ENCODE data around the gene MADD. TPM values are rescaled to one million over a fixed set of nuclear protein-coding genes. Genes with fewer than 3 reads are reported as not detected.

The MADD gene
- total RNA-seq, 1 donor from 2014 or later = 20.2 TPM

DNA sequence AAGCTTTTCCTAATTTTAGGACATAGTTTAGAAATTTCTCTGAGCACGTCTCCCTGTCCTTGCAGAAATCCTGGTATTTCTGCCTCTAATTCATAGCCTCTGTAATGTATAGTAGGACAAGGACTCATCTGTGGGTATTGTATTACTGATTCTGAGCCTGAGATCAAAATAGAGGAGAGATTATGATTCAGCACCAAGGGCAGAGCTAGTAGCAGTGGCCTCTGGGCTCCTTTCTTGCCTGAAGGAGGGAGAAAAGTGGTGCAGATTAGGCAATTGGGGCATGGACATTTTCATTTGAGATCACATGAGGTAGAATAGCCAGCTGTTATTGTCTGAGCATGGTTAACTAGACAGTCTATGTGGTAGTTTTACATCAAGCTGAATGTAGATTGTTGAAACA is 2.8 kb downstream of the MADD start:
- Histone ChIP-seq H3K36me3 (ENCODE audit: control insufficient read depth, insufficient read depth, low read length) (peaks cover 2% of the 10 kb centered on the region), H3K27me3 (ENCODE audit: control insufficient read depth, insufficient read depth, low read length) (no peaks in the 10 kb centered on the region), H3K4me3 (ENCODE audit: low read depth, low read length) (no peak overlapping the region)
- DNase-seq (ENCODE audit: low read depth) = no peak
- TF ChIP-seq, protein P1, sequence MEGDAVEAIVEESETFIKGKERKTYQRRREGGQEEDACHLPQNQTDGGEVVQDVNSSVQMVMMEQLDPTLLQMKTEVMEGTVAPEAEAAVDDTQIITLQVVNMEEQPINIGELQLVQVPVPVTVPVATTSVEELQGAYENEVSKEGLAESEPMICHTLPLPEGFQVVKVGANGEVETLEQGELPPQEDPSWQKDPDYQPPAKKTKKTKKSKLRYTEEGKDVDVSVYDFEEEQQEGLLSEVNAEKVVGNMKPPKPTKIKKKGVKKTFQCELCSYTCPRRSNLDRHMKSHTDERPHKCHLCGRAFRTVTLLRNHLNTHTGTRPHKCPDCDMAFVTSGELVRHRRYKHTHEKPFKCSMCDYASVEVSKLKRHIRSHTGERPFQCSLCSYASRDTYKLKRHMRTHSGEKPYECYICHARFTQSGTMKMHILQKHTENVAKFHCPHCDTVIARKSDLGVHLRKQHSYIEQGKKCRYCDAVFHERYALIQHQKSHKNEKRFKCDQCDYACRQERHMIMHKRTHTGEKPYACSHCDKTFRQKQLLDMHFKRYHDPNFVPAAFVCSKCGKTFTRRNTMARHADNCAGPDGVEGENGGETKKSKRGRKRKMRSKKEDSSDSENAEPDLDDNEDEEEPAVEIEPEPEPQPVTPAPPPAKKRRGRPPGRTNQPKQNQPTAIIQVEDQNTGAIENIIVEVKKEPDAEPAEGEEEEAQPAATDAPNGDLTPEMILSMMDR (IDR thresholded peaks at IDR 0.05; ENCODE audit: insufficient read depth, low read length, poor library complexity, severe bottlenecking) = no peak

DNA sequence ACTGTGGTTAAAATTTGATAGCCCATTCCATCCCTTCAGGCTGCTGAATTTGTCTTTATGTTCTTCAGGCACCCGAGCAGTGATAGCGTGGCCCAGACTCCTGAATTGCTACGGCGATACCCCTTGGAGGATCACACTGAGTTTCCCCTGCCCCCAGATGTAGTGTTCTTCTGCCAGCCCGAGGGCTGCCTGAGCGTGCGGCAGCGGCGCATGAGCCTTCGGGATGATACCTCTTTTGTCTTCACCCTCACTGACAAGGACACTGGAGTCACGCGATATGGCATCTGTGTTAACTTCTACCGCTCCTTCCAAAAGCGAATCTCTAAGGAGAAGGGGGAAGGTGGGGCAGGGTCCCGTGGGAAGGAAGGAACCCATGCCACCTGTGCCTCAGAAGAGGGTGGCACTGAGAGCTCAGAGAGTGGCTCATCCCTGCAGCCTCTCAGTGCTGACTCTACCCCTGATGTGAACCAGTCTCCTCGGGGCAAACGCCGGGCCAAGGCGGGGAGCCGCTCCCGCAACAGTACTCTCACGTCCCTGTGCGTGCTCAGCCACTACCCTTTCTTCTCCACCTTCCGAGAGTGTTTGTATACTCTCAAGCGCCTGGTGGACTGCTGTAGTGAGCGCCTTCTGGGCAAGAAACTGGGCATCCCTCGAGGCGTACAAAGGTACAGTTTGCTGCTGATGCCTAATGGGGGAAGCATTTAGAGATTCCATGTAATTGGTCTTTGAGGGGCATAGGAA is 4.7 kb downstream of the MADD start:
- H3K27me3 ChIP-seq (ENCODE audit: control insufficient read depth, insufficient read depth, low read length) = no peaks in the 10 kb centered on the region
- DNase-seq (ENCODE audit: low read depth) = no peak
- H3K36me3 ChIP-seq (ENCODE audit: control insufficient read depth, insufficient read depth, low read length) = peaks cover 3% of the 10 kb centered on the region
- no peak overlapping the region for H3K4me3 ChIP-seq (ENCODE audit: low read depth, low read length)
- TF ChIP-seq, protein P1 (IDR thresholded peaks at IDR 0.05; ENCODE audit: insufficient read depth, low read length, poor library complexity, severe bottlenecking) = no peak

DNA sequence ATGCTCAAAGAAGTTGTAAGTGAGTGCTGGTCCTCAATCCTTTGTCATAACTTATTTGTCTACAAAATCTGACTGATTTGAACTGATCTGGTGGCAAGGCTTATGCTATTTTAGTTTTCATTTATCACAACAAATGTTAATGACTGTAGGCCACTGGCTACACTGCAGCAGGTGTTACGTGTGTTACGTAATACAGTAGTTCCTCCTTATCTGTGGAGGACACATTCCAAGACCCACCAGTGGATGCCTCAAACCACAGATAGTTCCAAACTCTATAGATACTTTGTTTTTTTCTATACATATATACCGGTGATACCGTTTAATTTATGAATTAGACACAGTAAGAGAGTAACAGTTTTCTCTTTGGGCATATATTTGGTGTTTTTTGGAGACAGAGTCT is 7.0 kb downstream of the MADD start:
- DNase-seq (ENCODE audit: low read depth) = no peak
- H3K27me3 ChIP-seq (ENCODE audit: control insufficient read depth, insufficient read depth, low read length) = no peaks in the 10 kb centered on the region
- peaks cover 5% of the 10 kb centered on the region for H3K36me3 ChIP-seq (ENCODE audit: control insufficient read depth, insufficient read depth, low read length)
- TF ChIP-seq, protein P1 (IDR thresholded peaks at IDR 0.05; ENCODE audit: insufficient read depth, low read length, poor library complexity, severe bottlenecking) = no peak
- no peak overlapping the region for H3K4me3 ChIP-seq (ENCODE audit: low read depth, low read length)

DNA sequence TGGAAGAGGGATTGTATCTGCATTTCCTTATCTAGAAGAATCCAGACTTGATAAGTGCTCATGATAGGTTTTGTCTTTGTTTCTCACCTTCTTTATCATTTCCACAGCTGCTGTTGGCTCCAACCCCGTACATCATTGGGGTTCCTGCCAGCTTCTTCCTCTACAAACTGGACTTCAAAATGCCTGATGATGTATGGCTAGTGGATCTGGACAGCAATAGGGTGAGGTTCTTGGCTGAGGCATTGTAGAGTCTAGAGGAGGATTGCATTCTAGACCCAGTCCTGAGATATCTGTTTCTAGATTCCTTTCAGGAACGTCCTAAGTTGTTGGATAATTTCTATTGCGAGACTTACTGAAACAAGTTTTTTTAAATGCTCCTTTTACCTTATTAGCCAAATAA is 8.1 kb downstream of the MADD start:
- no peak for DNase-seq (ENCODE audit: low read depth)
- H3K27me3 ChIP-seq (ENCODE audit: control insufficient read depth, insufficient read depth, low read length) = no peaks in the 10 kb centered on the region
- peaks cover 6% of the 10 kb centered on the region for H3K36me3 ChIP-seq (ENCODE audit: control insufficient read depth, insufficient read depth, low read length)
- no peak overlapping the region for H3K4me3 ChIP-seq (ENCODE audit: low read depth, low read length)
- TF ChIP-seq, protein P1 (IDR thresholded peaks at IDR 0.05; ENCODE audit: insufficient read depth, low read length, poor library complexity, severe bottlenecking) = no peak

DNA sequence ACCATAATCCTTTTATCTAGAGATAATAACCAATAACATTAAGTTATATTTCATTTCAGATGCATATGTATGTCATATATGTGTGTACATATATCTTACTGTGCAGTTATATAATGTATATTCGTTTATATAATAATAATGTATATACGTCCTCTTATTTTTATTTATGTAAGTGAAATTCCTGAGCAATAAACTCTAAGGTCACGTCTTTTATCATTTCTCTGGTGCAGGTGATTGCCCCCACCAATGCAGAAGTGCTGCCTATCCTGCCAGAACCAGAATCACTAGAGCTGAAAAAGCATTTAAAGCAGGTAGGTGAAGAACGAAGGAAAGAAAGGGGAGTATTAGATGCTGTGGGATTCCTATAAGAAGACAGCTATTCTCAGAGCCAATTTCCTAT is 8.8 kb downstream of the MADD start:
- Histone ChIP-seq H3K4me3 (ENCODE audit: low read depth, low read length) (no peak overlapping the region), H3K36me3 (ENCODE audit: control insufficient read depth, insufficient read depth, low read length) (peaks cover 6% of the 10 kb centered on the region), H3K27me3 (ENCODE audit: control insufficient read depth, insufficient read depth, low read length) (no peaks in the 10 kb centered on the region)
- TF ChIP-seq, protein P1 (IDR thresholded peaks at IDR 0.05; ENCODE audit: insufficient read depth, low read length, poor library complexity, severe bottlenecking) = no peak
- no peak for DNase-seq (ENCODE audit: low read depth)

DNA sequence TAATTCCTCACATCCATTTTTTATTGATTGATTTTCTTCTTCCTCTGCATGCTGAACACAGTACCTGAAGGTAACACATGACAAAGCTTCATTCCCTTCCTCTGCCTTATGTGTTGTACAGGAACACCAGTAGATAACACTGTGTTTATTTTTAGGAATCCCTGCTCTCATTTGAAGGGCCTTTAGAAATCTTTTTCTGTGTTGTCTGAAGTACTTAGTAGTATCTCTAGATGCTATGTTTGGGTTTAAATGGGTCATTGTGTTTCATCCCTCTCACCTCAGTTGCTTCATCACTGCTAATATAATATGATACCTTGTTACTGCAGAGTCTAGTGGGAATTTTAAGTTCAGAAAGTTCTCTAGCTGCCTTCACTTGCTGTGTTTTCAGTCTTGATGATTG is 10.2 kb downstream of the MADD start:
- H3K4me3 ChIP-seq (ENCODE audit: low read depth, low read length) = no peak overlapping the region
- H3K27me3 ChIP-seq (ENCODE audit: control insufficient read depth, insufficient read depth, low read length) = no peaks in the 10 kb centered on the region
- TF ChIP-seq, protein P1 (IDR thresholded peaks at IDR 0.05; ENCODE audit: insufficient read depth, low read length, poor library complexity, severe bottlenecking) = no peak
- peaks cover 6% of the 10 kb centered on the region for H3K36me3 ChIP-seq (ENCODE audit: control insufficient read depth, insufficient read depth, low read length)
- no peak for DNase-seq (ENCODE audit: low read depth)

Data from kidney epithelial cell (primary cell).